ENCODE measurements around the gene CLCN6.

GRCh38 chr1:11877074-11877473 lies 71.1 kb downstream of the CLCN6 start:
- TF ChIP-seq CTCF (conservative IDR thresholded peaks at IDR 0.05 in 1 of 2, IDR thresholded peaks at IDR 0.05 in 1 of 2; ENCODE audit: low read depth in 1 of 2, low read length in 2 of 2), result no peak
- no peak for TF ChIP-seq EZH2 (IDR thresholded peaks at IDR 0.05; ENCODE audit: low read length, missing control alignments)

Data from fibroblast of lung (primary cell).